ENCODE data around the gene SLX1B.
"Not testable (repeated sequence)": the region's sequence is repeated elsewhere in the genome, so short reads cannot be mapped to it uniquely, and the experiment has no call there.

The SLX1B gene

DNA sequence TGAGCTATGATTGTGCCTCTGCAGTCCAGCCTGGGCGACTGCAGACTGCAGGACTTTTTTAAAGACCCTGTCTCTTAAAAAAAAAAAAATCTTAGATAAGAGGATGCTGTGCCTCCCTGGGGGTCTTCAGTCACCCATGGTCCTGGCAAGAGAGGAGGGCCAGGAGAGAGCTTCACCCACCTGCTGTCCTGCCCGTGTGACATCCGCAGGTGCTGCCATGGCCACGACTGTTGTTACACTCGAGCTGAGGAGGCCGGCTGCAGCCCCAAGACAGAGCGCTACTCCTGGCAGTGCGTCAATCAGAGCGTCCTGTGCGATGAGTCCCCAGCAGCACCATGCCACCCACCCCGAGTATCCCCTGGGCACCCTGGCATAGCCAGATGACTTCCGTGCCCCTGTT is 27.9 kb downstream of the SLX1B start:
- not testable (repeated sequence) for H3K4me1 Mint-ChIP-seq (ENCODE audit: low read depth); H3K27me3 Mint-ChIP-seq; H3K27ac Mint-ChIP-seq; H3K4me3 Mint-ChIP-seq; H3K9me3 Mint-ChIP-seq; H3K36me3 Mint-ChIP-seq (ENCODE audit: low read depth)
- peak; percentile 16 for DNase-seq

DNA sequence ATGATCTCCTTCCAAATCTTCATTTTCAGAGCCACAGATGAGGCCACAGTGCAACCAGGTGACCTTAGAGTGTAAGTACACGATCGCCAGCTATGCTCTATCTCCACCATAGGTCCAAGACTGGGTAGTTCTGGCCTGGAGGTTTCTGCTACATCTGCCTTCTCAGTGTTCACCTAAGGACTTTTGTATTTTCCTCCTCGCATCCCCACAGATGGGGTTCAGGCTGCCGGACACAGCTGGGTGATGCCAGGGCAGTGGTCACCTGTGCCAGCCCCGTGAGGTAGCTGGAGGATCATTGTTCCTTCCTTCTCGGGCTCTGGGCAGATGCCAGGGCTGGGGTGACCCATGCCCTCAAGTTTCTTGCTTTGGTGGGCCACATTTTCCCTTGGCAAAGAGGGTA is 52.0 kb downstream of the SLX1B start, which contains the start of gene NPIPB12:
TSS of gene NPIPB12 (minus strand) at position 101 of the 400 bp plus-strand sequence.
- H3K36me3 Mint-ChIP-seq (ENCODE audit: low read depth); H3K9me3 Mint-ChIP-seq; H3K4me3 Mint-ChIP-seq; DNase-seq; H3K27me3 Mint-ChIP-seq; H3K27ac Mint-ChIP-seq; H3K4me1 Mint-ChIP-seq (ENCODE audit: low read depth): not testable (repeated sequence)

All from activated T-cell treated with anti-CD3 and anti-CD28 coated beads, Interleukin-2, amount 50 U/mL, for 24 hours (primary cell).